Heart left ventricle (tissue), 16 donors: ENCODE results near the gene AMACR. TPM values are rescaled to one million over a fixed set of nuclear protein-coding genes. Genes with fewer than 3 reads are reported as not detected.

Experiments
- ATAC-seq, 4 donors: fragments of 200-7000 bp; cut with Tn5 transposase; one replicate each; pipeline ENCODE4 v1.9.1; 2020 to 2022; ENCODE audit warnings: moderate library complexity in 4 of 4, mild to moderate bottlenecking in 3 of 4, moderate number of reproducible peaks in 1 of 4
- DNase-seq, 5 donors: peaks; one replicate each; pipeline ENCODE4 v3.0.0-alpha.2; 2020
- H3K27ac ChIP-seq, 12 donors: fragments of 200-600 bp; sonication (generic) in 4 of 12; one replicate each; pipeline versions ENCODE4 v1.5.0 to v1.8.0; 2016 to 2022; ENCODE audit warnings: mild to moderate bottlenecking in 2 of 12
- H3K27me3 ChIP-seq, 9 donors: fragments of 200-600 bp; sonication (generic) in 2 of 9; one replicate each; pipeline versions ENCODE4 v1.5.1 to v1.8.0; 2016 to 2022; ENCODE audit warnings: mild to moderate bottlenecking in 3 of 9
- H3K36me3 ChIP-seq, 9 donors: fragments of 200-600 bp; sonication (generic) in 2 of 9; one replicate each; pipeline versions ENCODE4 v1.5.0 to v1.8.0; 2018 to 2022; ENCODE audit warnings: mild to moderate bottlenecking in 2 of 9
- H3K4me1 ChIP-seq, 12 donors: fragments of 200-600 bp; sonication (generic) in 4 of 12; one replicate each; pipeline versions ENCODE4 v1.5.0 to v1.8.0; 2016 to 2022; ENCODE audit warnings: mild to moderate bottlenecking in 3 of 12
- H3K4me3 ChIP-seq, 12 donors: fragments of 200-600 bp; sonication (generic) in 4 of 12; one replicate each; pipeline versions ENCODE4 v1.5.0 to v1.8.0; 2017 to 2022; ENCODE audit warnings: mild to moderate bottlenecking in 9 of 12, moderate library complexity in 4 of 12
- H3K9me3 ChIP-seq, 12 donors: fragments of 200-600 bp; sonication (generic) in 4 of 12; one replicate each; pipeline versions ENCODE4 v1.5.0 to v1.8.0; 2016 to 2022; ENCODE audit warnings: mild to moderate bottlenecking in 1 of 12
- CTCF ChIP-seq, 12 donors: fragments of 200-600 bp; sonication (generic) in 4 of 12; IDR thresholded peaks; one replicate each; pipeline versions ENCODE4 v1.5.0 to v1.8.0; 2018 to 2022; ENCODE audit warnings: antibody characterized with exemption in 12 of 12, mild to moderate bottlenecking in 5 of 12
- POLR2A ChIP-seq, 2 donors: fragments of 450-650 bp; IDR thresholded peaks; one replicate each; pipeline ENCODE4 v1.6.1; 2017; ENCODE audit warnings: antibody characterized with exemption in 2 of 2, mild to moderate bottlenecking in 2 of 2, moderate library complexity in 2 of 2
- WGBS, 4 donors: extraction: QIAGEN DNeasy Blood & Tissue Kit in 2 of 4; methylation state at CpG; one replicate each; pipeline versions ENCODE4 v1.1.5 to v1.1.7; 2013 to 2018; 5-methylcytosine and 5-hydroxymethylcytosine counted together
- intact Hi-C, 10 donors: fragments of 100-400 bp; cut with DNase I; formaldehyde crosslinking; loops; one replicate each; pipeline versions ENCODE4 v1.11.1 to v1.14.2; 2022
- polyA plus RNA-seq, 2 donors: library from polyadenylated mRNA; stranded (reverse); fragments of 200-250 nt; gene quantifications; one replicate each; pipeline ENCODE4 v1.2.3, GENCODE V29; 2013
- total RNA-seq, 9 donors: library from RNA; depleted of rRNA in 2 of 9; stranded (reverse); fragments of >200 nt in 2 of 9; fragmentation: NEBNext Ultra II Directional in 3 of 9; extraction: Animal tissue kit (Norgen Biotek cat#: 25700) in 3 of 9; gene quantifications; one replicate each; pipeline versions ENCODE4 v1.1.0 to v1.2.4, GENCODE V29; 2016 to 2023
- donor health status: ischemic (EF 13 %, LVEDD 7.1; RV severe dilation, severe dysfunction).
- donor health status: healthy with polysubstance abuse.
- donor health status: DM: no; HTN: yes; CAD: no.
- donor health status: DM: no; HTN: no; CAD: no.
- donor health status: ischemic (EF 25% LVEDD 6.9; RV normal size, moderate dysfunction).
- donor health status: ischemic (EF 25% LVEDD 5.7; RV mildly dilated, moderate dysfunction).
- donor health status: healthy.
- donor health status: DM: yes; HTN: yes; CAD: no.
- donor health status: ischemic (EF 35%, LVEDD 5.7; RV mildly dilated, moderate dysfunction).
- donor health status: nonischemic (EF 11% LVEDD 7.7; RV severe dilation, severe dysfunction).
- donor health status: DM: yes; HTN: yes; CAD: no.
- donor health status: PGD.
- donor health status: ischemic (EF 29% LVEDD 5.4; RV normal size, mild dysfunction).
- donor health status: nonischemic (EF 23%, LVEDD 6.1; RV moderate dilation, normal function).

Gene AMACR
- total and polyA plus RNA-seq, 11 donors: 2.6 to 17.5 (median 6.6) TPM

DNA sequence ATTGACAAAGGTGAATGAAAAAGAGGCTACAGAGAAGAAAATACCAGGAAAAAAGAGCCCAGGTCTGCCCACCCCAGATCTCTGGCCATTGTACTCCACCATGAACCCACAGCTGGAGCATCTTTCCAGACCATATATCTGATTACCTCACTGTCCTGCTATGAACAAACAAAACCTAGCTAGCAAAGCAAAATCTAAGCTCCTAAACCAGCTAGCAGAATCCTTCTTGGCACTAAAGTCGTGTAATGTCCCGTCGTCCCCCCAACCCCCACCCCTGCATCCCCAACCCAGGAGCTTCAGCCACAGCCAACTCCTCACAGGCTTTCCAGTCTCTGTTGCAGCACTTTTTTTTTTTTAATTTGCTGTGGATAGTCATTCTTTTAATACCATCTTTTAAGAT lies 32.6 kb upstream of the AMACR start:
- no peak overlapping the region for H3K4me3 ChIP-seq
- H3K4me1 ChIP-seq: peaks cover 0 to 56% (median 22%) of the 10 kb centered on the region in 12 donors
- no peak overlapping the region for H3K27ac ChIP-seq
- no peaks in the 10 kb centered on the region for H3K27me3 ChIP-seq
- 78 to 89% (median 86%) methylated on average over 3 of the region's 3 CpGs for WGBS, 4 donors
- intact Hi-C loops: no loop called here
- H3K36me3 ChIP-seq: no peaks in the 10 kb centered on the region
- no peaks in the 10 kb centered on the region for H3K9me3 ChIP-seq
- TF ChIP-seq POLR2A (IDR thresholded peaks at IDR 0.05) (no peak), CTCF (IDR thresholded peaks at IDR 0.05) (no peak)
- no peak for DNase-seq
- no peak for ATAC-seq

GRCh38 chr5:34039398-34040157 lies 31.7 kb upstream of the AMACR start:
- Histone ChIP-seq H3K4me1 (peaks cover 0 to 51% (median 17%) of the 10 kb centered on the region in 12 donors), H3K4me3 (no peak overlapping the region), H3K27me3 (no peaks in the 10 kb centered on the region), H3K36me3 (peaks cover 0 to 7% (median 0%) of the 10 kb centered on the region in 9 donors), H3K9me3 (no peaks in the 10 kb centered on the region), H3K27ac (no peak overlapping the region)
- TF ChIP-seq POLR2A (IDR thresholded peaks at IDR 0.05) (no peak), CTCF (IDR thresholded peaks at IDR 0.05) (no peak)
- DNase-seq: no peak
- intact Hi-C loops: no loop called here
- 95 to 97% (median 97%) methylated on average over 10 of the region's 10 CpGs for WGBS, 4 donors
- no peak for ATAC-seq

DNA sequence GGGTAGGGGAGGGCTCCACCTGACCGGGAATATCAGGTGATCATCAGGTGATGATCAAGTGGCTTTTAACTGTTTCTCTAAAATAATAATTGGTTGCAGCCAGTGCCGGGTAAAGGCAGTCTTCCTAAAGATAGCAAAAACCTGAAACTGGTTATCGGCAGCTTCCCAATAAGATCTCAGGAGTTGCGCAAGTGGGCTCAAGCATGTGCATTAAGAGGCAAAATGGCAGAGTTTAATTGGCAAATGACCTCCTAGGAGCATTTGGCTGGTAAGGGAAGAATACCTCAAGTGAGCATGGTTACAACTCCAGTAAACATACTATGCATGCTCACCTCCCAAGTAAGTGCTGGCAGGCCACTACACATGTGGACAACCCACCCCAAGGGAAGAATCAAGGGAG lies 31.0 kb upstream of the AMACR start:
- Histone ChIP-seq H3K27me3 (no peaks in the 10 kb centered on the region), H3K9me3 (no peaks in the 10 kb centered on the region), H3K4me1 (peaks cover 0 to 44% (median 15%) of the 10 kb centered on the region in 12 donors), H3K27ac (no peak overlapping the region), H3K4me3 (no peak overlapping the region), H3K36me3 (peaks cover 0 to 11% (median 0%) of the 10 kb centered on the region in 9 donors)
- 95 to 97% (median 95%) methylated on average over 4 of the region's 4 CpGs for WGBS, 4 donors
- DNase-seq: no peak
- TF ChIP-seq POLR2A (IDR thresholded peaks at IDR 0.05) (no peak), CTCF (IDR thresholded peaks at IDR 0.05) (no peak)
- no peak for ATAC-seq
- intact Hi-C loops: no loop called here

- 65 to 80% (median 75%) methylated on average over 2 of the region's 2 CpGs for WGBS, 4 donors
- Histone ChIP-seq H3K36me3 (peaks cover 0 to 16% (median 0%) of the 10 kb centered on the region in 9 donors), H3K27me3 (no peaks in the 10 kb centered on the region), H3K9me3 (no peaks in the 10 kb centered on the region), H3K4me3 (no peak overlapping the region), H3K4me1 (peaks cover 0 to 39% (median 11%) of the 10 kb centered on the region in 12 donors), H3K27ac (peak overlapping the region in 1 of 12 donors; percentile 40)
- intact Hi-C loops: no loop called here
- DNase-seq: no peak
- ATAC-seq: no peak
- TF ChIP-seq CTCF (IDR thresholded peaks at IDR 0.05) (no peak), POLR2A (IDR thresholded peaks at IDR 0.05) (no peak)
These were observed 30.5 kb upstream of the AMACR start for GRCh38 chr5:34038390-34038789.
